GM12874 (cell line): Measurements from ENCODE around the gene SDK1.

ENCODE experiments used
- TF ChIP-seq, protein P1 (sequence below): IDR thresholded peaks from 2 replicates; pipeline ENCODE4 v1.5.1; 2011; ENCODE audit warnings: low read depth, mild to moderate bottlenecking, control low read depth, low read length, moderate library complexity; ENCODE audit not compliant: insufficient read depth

SDK1 gene

DNA sequence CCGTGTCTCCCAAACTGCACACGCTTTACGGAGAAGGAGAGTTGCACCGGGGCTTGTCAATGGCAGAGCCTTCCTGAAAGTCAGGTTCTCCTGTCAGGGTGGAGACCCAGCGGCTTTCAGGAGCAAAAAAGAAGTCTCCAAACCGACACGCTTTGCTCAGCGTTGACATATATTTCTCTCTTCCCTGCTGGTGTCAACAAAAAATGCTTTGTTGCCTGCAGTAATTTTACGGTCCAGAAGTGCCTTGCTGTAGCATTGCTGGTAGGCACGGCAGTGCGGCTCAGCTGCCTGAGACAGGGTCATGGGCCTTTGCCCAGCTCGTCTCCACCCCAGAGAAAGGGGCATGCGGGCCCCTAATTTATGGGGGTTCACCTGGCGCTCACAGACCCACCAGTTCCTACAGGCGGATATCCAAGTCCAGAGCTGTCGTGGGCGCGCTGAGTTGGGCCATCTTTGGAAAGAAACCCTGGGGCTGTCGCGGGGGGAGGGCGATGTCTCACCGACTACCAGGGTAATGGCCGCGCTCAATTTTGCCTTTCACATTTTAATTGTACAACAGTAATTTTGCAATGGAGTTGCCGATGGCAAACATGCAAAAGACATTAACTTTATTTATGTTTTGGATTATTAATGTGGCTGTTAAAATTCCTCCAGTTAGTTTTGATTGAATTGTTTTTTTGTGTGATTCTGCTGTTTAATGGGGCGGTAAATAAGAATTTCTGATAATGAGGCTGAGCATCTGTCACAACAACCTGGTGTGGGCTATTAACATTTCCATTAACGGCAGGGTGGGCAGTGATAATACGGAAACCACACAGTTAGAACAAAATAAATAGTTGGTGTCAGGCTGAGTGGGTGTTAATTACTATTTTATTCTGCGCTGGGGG lies 902.8 kb downstream of the SDK1 start:
- TF ChIP-seq, protein P1, sequence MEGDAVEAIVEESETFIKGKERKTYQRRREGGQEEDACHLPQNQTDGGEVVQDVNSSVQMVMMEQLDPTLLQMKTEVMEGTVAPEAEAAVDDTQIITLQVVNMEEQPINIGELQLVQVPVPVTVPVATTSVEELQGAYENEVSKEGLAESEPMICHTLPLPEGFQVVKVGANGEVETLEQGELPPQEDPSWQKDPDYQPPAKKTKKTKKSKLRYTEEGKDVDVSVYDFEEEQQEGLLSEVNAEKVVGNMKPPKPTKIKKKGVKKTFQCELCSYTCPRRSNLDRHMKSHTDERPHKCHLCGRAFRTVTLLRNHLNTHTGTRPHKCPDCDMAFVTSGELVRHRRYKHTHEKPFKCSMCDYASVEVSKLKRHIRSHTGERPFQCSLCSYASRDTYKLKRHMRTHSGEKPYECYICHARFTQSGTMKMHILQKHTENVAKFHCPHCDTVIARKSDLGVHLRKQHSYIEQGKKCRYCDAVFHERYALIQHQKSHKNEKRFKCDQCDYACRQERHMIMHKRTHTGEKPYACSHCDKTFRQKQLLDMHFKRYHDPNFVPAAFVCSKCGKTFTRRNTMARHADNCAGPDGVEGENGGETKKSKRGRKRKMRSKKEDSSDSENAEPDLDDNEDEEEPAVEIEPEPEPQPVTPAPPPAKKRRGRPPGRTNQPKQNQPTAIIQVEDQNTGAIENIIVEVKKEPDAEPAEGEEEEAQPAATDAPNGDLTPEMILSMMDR: no peak

DNA sequence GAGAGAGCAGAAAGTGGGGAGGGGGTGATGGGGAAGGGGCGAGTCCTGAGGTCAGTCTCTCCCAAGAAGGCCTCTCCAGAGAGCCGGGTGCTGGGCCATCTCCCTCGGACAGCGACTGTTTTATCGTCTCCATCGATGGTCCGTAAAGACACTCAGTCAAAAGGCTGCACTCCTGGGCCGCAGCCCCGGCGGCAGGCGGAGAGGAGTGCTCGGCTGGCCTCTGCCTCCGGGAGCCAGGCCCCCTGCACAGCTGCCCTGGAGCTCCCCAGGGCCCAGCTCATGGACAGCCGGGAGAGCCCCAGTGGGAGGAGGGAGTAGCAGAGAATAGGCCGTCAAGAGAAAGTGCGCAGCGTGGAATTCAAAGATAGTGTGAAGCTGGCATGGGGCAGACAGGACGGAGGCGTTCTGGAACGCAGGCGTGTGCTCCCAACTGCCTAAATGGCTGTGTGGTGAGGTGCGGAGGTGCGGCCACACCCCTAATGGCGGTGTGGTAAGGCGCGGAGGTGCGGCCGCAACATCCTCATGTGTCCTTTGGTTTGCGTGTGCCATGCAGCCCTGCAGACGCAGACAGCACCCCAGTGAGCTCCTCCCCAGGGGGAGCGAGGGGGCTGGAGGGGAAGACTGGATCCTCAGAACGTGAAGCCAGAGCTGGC lies 903.6 kb downstream of the SDK1 start:
- TF ChIP-seq, protein P1: no peak

DNA sequence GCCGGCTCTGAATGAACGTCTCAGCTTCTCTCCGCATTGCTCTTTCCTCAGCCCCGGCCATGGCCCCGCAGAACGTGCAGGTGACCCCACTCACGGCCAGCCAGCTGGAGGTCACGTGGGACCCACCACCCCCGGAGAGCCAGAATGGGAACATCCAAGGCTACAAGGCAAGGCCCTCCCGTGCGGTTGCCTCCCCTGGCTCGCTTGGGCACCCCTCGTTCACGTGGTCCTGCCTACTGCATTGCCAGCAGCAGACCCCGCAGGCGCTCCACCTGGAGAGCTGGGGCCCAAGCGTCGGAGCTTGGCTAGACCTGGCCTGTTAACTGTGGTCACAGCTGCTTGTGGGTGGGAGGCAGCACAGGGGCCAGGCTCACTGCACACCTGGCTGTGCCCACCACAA lies 904.8 kb downstream of the SDK1 start:
- TF ChIP-seq, protein P1: no peak

DNA sequence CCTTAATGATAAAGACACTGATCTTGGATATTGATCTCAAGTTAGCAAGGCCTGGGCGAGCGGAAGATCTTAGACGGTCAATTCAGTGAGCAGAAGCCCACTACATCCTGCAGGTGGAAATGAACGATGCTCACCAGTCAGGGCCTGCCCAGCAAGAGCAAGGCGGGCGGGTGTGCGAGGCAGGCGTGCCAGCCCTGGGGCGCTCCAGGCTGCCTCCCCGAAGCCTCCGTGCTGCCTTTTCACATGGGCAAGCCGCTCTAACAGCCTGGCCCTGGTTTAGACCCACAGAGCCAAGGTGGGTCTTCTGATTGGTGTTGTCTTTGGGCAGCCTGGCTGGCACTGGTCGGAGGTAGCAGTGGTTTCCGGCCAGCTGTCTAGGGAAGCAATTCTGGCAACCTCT lies 906.0 kb downstream of the SDK1 start:
- TF ChIP-seq, protein P1: no peak

DNA sequence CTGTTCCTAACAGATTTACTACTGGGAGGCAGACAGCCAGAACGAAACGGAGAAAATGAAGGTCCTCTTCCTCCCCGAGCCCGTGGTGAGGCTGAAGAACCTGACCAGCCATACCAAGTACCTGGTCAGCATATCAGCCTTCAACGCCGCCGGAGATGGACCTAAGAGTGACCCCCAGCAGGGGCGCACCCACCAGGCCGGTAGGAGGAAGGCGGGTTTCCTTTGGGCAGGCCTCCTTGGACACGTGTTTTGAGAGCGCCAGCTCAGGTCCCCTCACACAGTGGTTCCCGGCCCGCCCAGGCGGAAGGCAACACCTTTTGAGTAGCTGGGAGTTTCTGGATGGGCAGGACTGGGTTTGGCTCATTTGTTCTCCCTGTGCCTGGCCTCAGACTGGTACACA lies 907.0 kb downstream of the SDK1 start:
- TF ChIP-seq, protein P1: no peak

DNA sequence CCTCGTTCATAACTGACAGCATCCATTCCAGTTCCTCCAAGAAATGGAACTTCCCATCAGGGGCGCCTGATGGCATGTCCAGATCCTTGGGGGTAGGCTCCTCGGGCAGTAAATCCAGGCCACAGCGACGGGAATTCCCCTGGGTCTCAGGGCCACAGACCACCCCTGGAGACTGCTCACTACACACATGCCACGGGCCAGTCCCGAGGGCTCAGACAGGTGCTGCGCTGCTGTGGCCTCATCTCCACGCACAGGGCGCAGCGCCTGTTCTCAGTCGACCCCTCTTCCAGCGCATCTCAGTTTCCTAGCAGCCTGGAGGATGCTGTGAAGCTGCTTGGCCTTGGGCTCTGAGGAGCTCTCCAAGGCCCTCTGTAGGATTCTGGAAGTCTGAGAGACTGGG lies 907.5 kb downstream of the SDK1 start:
- TF ChIP-seq, protein P1: no peak

DNA sequence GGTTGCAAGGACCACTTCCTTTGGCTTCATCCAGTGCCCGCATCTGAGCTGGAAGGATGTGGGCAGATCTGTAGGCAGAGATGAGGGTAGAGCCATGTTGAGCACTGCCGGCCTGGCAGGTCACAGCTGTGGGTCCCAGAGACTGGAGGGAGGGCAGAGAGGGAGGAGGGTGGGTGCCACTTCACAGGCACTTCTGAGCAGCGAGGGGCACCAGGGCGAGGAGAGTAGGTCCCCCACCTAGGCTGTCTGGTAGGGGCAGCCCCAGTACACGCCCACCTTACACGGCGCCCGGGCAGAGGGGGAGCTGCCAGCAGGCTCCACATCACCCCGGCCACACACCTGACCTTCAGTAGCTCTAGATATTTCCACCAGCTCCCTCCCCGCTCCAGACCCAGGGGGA lies 908.1 kb downstream of the SDK1 start:
- TF ChIP-seq, protein P1: no peak
